ENCODE data around the gene TOMM20. TPM values are rescaled to one million over a fixed set of nuclear protein-coding genes. Genes with fewer than 3 reads are reported as not detected.
"Not testable (repeated sequence)": the region's sequence is repeated elsewhere in the genome, so short reads cannot be mapped to it uniquely, and the experiment has no call there.

TOMM20 gene
- polyA plus RNA-seq, 1 donor, result 155 TPM

GRCh38 chr1:235078480-235079381 is 49.9 kb downstream of the TOMM20 start:
- DNase-seq, result no peak

GRCh38 chr1:235077571-235078479 is 50.8 kb downstream of the TOMM20 start:
- DNase-seq, result no peak

- DNase-seq, result no peak
Measured at GRCh38 chr1:235077163-235077540, 51.5 kb downstream of the TOMM20 start.

- no peak for DNase-seq
Measured at GRCh38 chr1:235076504-235077162, 52.0 kb downstream of the TOMM20 start.

- DNase-seq, result no peak
Measured at GRCh38 chr1:235075777-235076308, 52.8 kb downstream of the TOMM20 start.

- DNase-seq, result no peak
Measured at GRCh38 chr1:235075048-235075776, 53.4 kb downstream of the TOMM20 start.

- no peak for DNase-seq
Measured at GRCh38 chr1:235074523-235075047, 54.1 kb downstream of the TOMM20 start.

GRCh38 chr1:235073968-235074522 is 54.6 kb downstream of the TOMM20 start:
- DNase-seq, result no peak

GRCh38 chr1:235073331-235073967 is 55.2 kb downstream of the TOMM20 start:
- no peak for DNase-seq

GRCh38 chr1:235072577-235072976 is 56.1 kb downstream of the TOMM20 start:
- DNase-seq, result not testable (repeated sequence)

GRCh38 chr1:235072096-235072495 is 56.5 kb downstream of the TOMM20 start:
- no peak for DNase-seq

- DNase-seq, result no peak
Measured at GRCh38 chr1:235070819-235071218, 57.8 kb downstream of the TOMM20 start.

- DNase-seq, result no peak
Measured at GRCh38 chr1:235069577-235070563, 58.8 kb downstream of the TOMM20 start.

- DNase-seq, result no peak
Measured at GRCh38 chr1:235069176-235069575, 59.5 kb downstream of the TOMM20 start.

GRCh38 chr1:235068158-235069121 is 60.2 kb downstream of the TOMM20 start:
- no peak for DNase-seq

GRCh38 chr1:235067396-235068157 is 61.1 kb downstream of the TOMM20 start:
- DNase-seq, result no peak

GRCh38 chr1:235063068-235063765 is 65.4 kb downstream of the TOMM20 start:
- DNase-seq, result no peak

All from hindlimb muscle (tissue), 1 donor.